ENCODE measurements around the gene SMCO3.

GRCh38 chr12:14852880-14853279 lies 38.9 kb upstream of the SMCO3 start:
- TF ChIP-seq POLR2A (IDR thresholded peaks at IDR 0.05; ENCODE audit: low read depth, low read length), result no peak
- no peak for TF ChIP-seq POLR2AphosphoS5 (IDR thresholded peaks at IDR 0.05; ENCODE audit: low read depth, low read length)

Measured in GM12892 (cell line).